ENCODE measurements around the gene DLGAP4.

The DLGAP4 gene

GRCh38 chr20:36431604-36432003 is 125.5 kb downstream of the DLGAP4 start:
- H3K9ac ChIP-seq (ENCODE audit: low read length) = no peak overlapping the region
- no peak overlapping the region for H3K23ac ChIP-seq (ENCODE audit: low read length in 2 of 2)
- peaks cover 22 to 37% of the 10 kb centered on the region in 2 experiments for H3K27me3 ChIP-seq (ENCODE audit: control insufficient read depth in 1 of 2, insufficient read depth in 1 of 2, low read length in 2 of 2)
- H3K4ac ChIP-seq (ENCODE audit: low read depth in 1 of 2, low read length in 2 of 2) = no peak overlapping the region
- no peaks in the 10 kb centered on the region for H3K9me3 ChIP-seq (ENCODE audit: control insufficient read depth, low read length)
- no peak overlapping the region for H4K91ac ChIP-seq (ENCODE audit: low read length)
- no peak overlapping the region for H2AK5ac ChIP-seq (ENCODE audit: low read length, severe bottlenecking)
- H2AFZ ChIP-seq (ENCODE audit: low read depth, low read length) = no peak overlapping the region
- H2BK12ac ChIP-seq (ENCODE audit: low read length in 2 of 2) = no peak overlapping the region
- H3K27ac ChIP-seq (ENCODE audit: low read length, poor library complexity, severe bottlenecking) = no peak overlapping the region
- H2BK5ac ChIP-seq (ENCODE audit: low read depth, low read length, poor library complexity, severe bottlenecking) = no peak overlapping the region
- H2BK120ac ChIP-seq (ENCODE audit: low read depth, low read length) = no peak overlapping the region
- peaks cover 3% of the 10 kb centered on the region for H3K4me1 ChIP-seq (ENCODE audit: control insufficient read depth, insufficient read depth, low read depth, low read length)
- H2BK15ac ChIP-seq (ENCODE audit: low read depth, poor library complexity, severe bottlenecking) = no peak overlapping the region
- no peak overlapping the region for H3K18ac ChIP-seq (ENCODE audit: low read depth in 1 of 2, low read length in 2 of 2)
- no peaks in the 10 kb centered on the region for H3K79me1 ChIP-seq (replicated peaks; ENCODE audit: low read length, poor library complexity, severe bottlenecking)
- no peak for DNase-seq
- no peak overlapping the region for H3K4me3 ChIP-seq (ENCODE audit: insufficient read depth in 1 of 2, low read depth in 1 of 2, low read length in 2 of 2)
- no peak overlapping the region for H3K4me2 ChIP-seq (ENCODE audit: low read length, poor library complexity, severe bottlenecking)
- no peak overlapping the region for H4K8ac ChIP-seq (ENCODE audit: low read length)
- WGBS = 85% methylated on average over 24 of the region's 24 CpGs
- no peaks in the 10 kb centered on the region for H3K36me3 ChIP-seq (ENCODE audit: control insufficient read depth in 1 of 2, insufficient read depth in 2 of 2, low read depth in 1 of 2, low read length in 2 of 2)
- no peak overlapping the region for H3K14ac ChIP-seq (ENCODE audit: low read length in 2 of 2)

GRCh38 chr20:36432096-36432495 is 126.0 kb downstream of the DLGAP4 start:
- no peak overlapping the region for H2BK12ac ChIP-seq (ENCODE audit: low read length in 2 of 2)
- no peak overlapping the region for H4K91ac ChIP-seq (ENCODE audit: low read length)
- no peak overlapping the region for H3K9ac ChIP-seq (ENCODE audit: low read length)
- H3K9me3 ChIP-seq (ENCODE audit: control insufficient read depth, low read length) = no peaks in the 10 kb centered on the region
- H3K14ac ChIP-seq (ENCODE audit: low read length in 2 of 2) = no peak overlapping the region
- WGBS = 95% methylated on average over 20 of the region's 23 CpGs
- no peak overlapping the region for H3K18ac ChIP-seq (ENCODE audit: low read depth in 1 of 2, low read length in 2 of 2)
- no peak overlapping the region for H2AFZ ChIP-seq (ENCODE audit: low read depth, low read length)
- no peak overlapping the region for H4K8ac ChIP-seq (ENCODE audit: low read length)
- no peak overlapping the region for H2BK5ac ChIP-seq (ENCODE audit: low read depth, low read length, poor library complexity, severe bottlenecking)
- H3K36me3 ChIP-seq (ENCODE audit: control insufficient read depth in 1 of 2, insufficient read depth in 2 of 2, low read depth in 1 of 2, low read length in 2 of 2) = no peaks in the 10 kb centered on the region
- H3K4ac ChIP-seq (ENCODE audit: low read depth in 1 of 2, low read length in 2 of 2) = no peak overlapping the region
- DNase-seq = no peak
- no peak overlapping the region for H2BK120ac ChIP-seq (ENCODE audit: low read depth, low read length)
- no peak overlapping the region for H3K4me2 ChIP-seq (ENCODE audit: low read length, poor library complexity, severe bottlenecking)
- no peak overlapping the region for H3K4me3 ChIP-seq (ENCODE audit: insufficient read depth in 1 of 2, low read depth in 1 of 2, low read length in 2 of 2)
- peaks cover 25 to 37% of the 10 kb centered on the region in 2 experiments for H3K27me3 ChIP-seq (ENCODE audit: control insufficient read depth in 1 of 2, insufficient read depth in 1 of 2, low read length in 2 of 2)
- H3K27ac ChIP-seq (ENCODE audit: low read length, poor library complexity, severe bottlenecking) = no peak overlapping the region
- peaks cover 3% of the 10 kb centered on the region for H3K4me1 ChIP-seq (ENCODE audit: control insufficient read depth, insufficient read depth, low read depth, low read length)
- no peak overlapping the region for H2BK15ac ChIP-seq (ENCODE audit: low read depth, poor library complexity, severe bottlenecking)
- H3K79me1 ChIP-seq (replicated peaks; ENCODE audit: low read length, poor library complexity, severe bottlenecking) = no peaks in the 10 kb centered on the region
- no peak overlapping the region for H2AK5ac ChIP-seq (ENCODE audit: low read length, severe bottlenecking)
- no peak overlapping the region for H3K23ac ChIP-seq (ENCODE audit: low read length in 2 of 2)

DNA sequence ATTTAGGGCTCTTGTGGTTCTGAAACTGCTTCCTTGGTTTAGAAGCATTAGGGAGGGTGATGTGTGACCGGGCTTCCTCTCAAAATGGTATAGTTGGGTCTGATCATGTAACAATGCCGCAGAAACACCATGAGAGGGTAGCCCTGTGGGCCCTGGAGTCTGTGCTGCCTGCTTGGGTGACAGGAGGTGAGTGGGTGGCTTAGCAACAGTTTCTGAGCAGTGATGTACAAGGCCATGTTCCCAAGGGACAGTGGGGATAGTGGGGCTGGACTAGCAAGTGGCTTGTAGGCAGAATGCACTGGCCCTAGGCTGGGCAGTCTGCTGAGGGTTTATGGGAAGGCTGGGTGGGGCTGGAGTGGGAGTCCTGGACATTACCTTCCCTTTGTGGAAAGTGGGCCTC is 128.2 kb downstream of the DLGAP4 start:
- WGBS = 72% methylated on average over 2 of the region's 2 CpGs
- H4K91ac ChIP-seq (ENCODE audit: low read length) = no peak overlapping the region
- no peak overlapping the region for H2BK5ac ChIP-seq (ENCODE audit: low read depth, low read length, poor library complexity, severe bottlenecking)
- no peaks in the 10 kb centered on the region for H3K9me3 ChIP-seq (ENCODE audit: control insufficient read depth, low read length)
- no peaks in the 10 kb centered on the region for H3K79me1 ChIP-seq (replicated peaks; ENCODE audit: low read length, poor library complexity, severe bottlenecking)
- no peak overlapping the region for H3K4ac ChIP-seq (ENCODE audit: low read depth in 1 of 2, low read length in 2 of 2)
- no peak overlapping the region for H2AK5ac ChIP-seq (ENCODE audit: low read length, severe bottlenecking)
- no peak overlapping the region for H4K8ac ChIP-seq (ENCODE audit: low read length)
- H3K36me3 ChIP-seq (ENCODE audit: control insufficient read depth in 1 of 2, insufficient read depth in 2 of 2, low read depth in 1 of 2, low read length in 2 of 2) = no peaks in the 10 kb centered on the region
- H3K23ac ChIP-seq (ENCODE audit: low read length in 2 of 2) = no peak overlapping the region
- H3K18ac ChIP-seq (ENCODE audit: low read depth in 1 of 2, low read length in 2 of 2) = no peak overlapping the region
- no peak overlapping the region for H2BK12ac ChIP-seq (ENCODE audit: low read length in 2 of 2)
- H2BK120ac ChIP-seq (ENCODE audit: low read depth, low read length) = no peak overlapping the region
- no peak overlapping the region for H3K9ac ChIP-seq (ENCODE audit: low read length)
- no peak overlapping the region for H3K4me2 ChIP-seq (ENCODE audit: low read length, poor library complexity, severe bottlenecking)
- H2BK15ac ChIP-seq (ENCODE audit: low read depth, poor library complexity, severe bottlenecking) = no peak overlapping the region
- DNase-seq = no peak
- H2AFZ ChIP-seq (ENCODE audit: low read depth, low read length) = no peak overlapping the region
- peaks cover 3% of the 10 kb centered on the region for H3K4me1 ChIP-seq (ENCODE audit: control insufficient read depth, insufficient read depth, low read depth, low read length)
- no peak overlapping the region for H3K14ac ChIP-seq (ENCODE audit: low read length in 2 of 2)
- H3K4me3 ChIP-seq (ENCODE audit: insufficient read depth in 1 of 2, low read depth in 1 of 2, low read length in 2 of 2) = no peak overlapping the region
- H3K27ac ChIP-seq (ENCODE audit: low read length, poor library complexity, severe bottlenecking) = no peak overlapping the region
- peaks cover 31 to 42% of the 10 kb centered on the region in 2 experiments for H3K27me3 ChIP-seq (ENCODE audit: control insufficient read depth in 1 of 2, insufficient read depth in 1 of 2, low read length in 2 of 2)

- Histone ChIP-seq H3K14ac (ENCODE audit: low read length in 2 of 2) (no peak overlapping the region), H3K23ac (ENCODE audit: low read length in 2 of 2) (no peak overlapping the region), H2BK120ac (ENCODE audit: low read depth, low read length) (no peak overlapping the region), H3K27ac (ENCODE audit: low read length, poor library complexity, severe bottlenecking) (no peak overlapping the region), H4K8ac (ENCODE audit: low read length) (no peak overlapping the region), H3K9ac (ENCODE audit: low read length) (no peak overlapping the region), H3K18ac (ENCODE audit: low read depth in 1 of 2, low read length in 2 of 2) (no peak overlapping the region), H3K4ac (ENCODE audit: low read depth in 1 of 2, low read length in 2 of 2) (no peak overlapping the region), H3K4me1 (ENCODE audit: control insufficient read depth, insufficient read depth, low read depth, low read length) (peaks cover 3% of the 10 kb centered on the region), H2BK15ac (ENCODE audit: low read depth, poor library complexity, severe bottlenecking) (no peak overlapping the region), H4K91ac (ENCODE audit: low read length) (no peak overlapping the region), H3K27me3 (ENCODE audit: control insufficient read depth in 1 of 2, insufficient read depth in 1 of 2, low read length in 2 of 2) (peaks cover 29 to 44% of the 10 kb centered on the region in 2 experiments), H3K79me1 (replicated peaks; ENCODE audit: low read length, poor library complexity, severe bottlenecking) (no peaks in the 10 kb centered on the region), H2BK12ac (ENCODE audit: low read length in 2 of 2) (no peak overlapping the region), H3K4me2 (ENCODE audit: low read length, poor library complexity, severe bottlenecking) (no peak overlapping the region), H3K4me3 (ENCODE audit: insufficient read depth in 1 of 2, low read depth in 1 of 2, low read length in 2 of 2) (no peak overlapping the region), H2AFZ (ENCODE audit: low read depth, low read length) (no peak overlapping the region), H2BK5ac (ENCODE audit: low read depth, low read length, poor library complexity, severe bottlenecking) (no peak overlapping the region), H3K9me3 (ENCODE audit: control insufficient read depth, low read length) (no peaks in the 10 kb centered on the region), H3K36me3 (ENCODE audit: control insufficient read depth in 1 of 2, insufficient read depth in 2 of 2, low read depth in 1 of 2, low read length in 2 of 2) (no peaks in the 10 kb centered on the region), H2AK5ac (ENCODE audit: low read length, severe bottlenecking) (no peak overlapping the region)
- no peak for DNase-seq
- WGBS = 88% methylated on average over 7 of the region's 7 CpGs
These were observed 129.0 kb downstream of the DLGAP4 start for GRCh38 chr20:36435124-36435523.
